Hepatocyte (in vitro differentiated cells): ENCODE measurements around the gene SLC48A1. TPM values are rescaled to one million over a fixed set of nuclear protein-coding genes. Genes with fewer than 3 reads are reported as not detected.

Experiments used
- DNase-seq: peaks from one replicate; pipeline ENCODE4 v3.0.0-alpha.2; 2016; ENCODE audit warnings: low spot score
- H2AFZ ChIP-seq: fragments of 200-600 bp; sonication (generic); 2 replicates; pipeline ENCODE4 v1.6.0; 2016; ENCODE audit warnings: antibody characterized with exemption, mild to moderate bottlenecking
- H3K27ac ChIP-seq: fragments of 200-600 bp; sonication (generic); 2 replicates; pipeline ENCODE4 v1.5.1; 2016; ENCODE audit warnings: mild to moderate bottlenecking
- H3K27me3 ChIP-seq: fragments of 200-600 bp; sonication (generic); 2 replicates; pipeline ENCODE4 v1.6.1; 2016
- H3K36me3 ChIP-seq: fragments of 200-600 bp; sonication (generic); replicated peaks from 2 replicates; pipeline ENCODE4 v1.5.1; 2016; ENCODE audit warnings: low read depth; ENCODE audit not compliant: insufficient read depth
- H3K4me1 ChIP-seq: fragments of 200-600 bp; sonication (generic); 2 replicates; pipeline ENCODE4 v1.5.1; 2016; ENCODE audit warnings: mild to moderate bottlenecking, moderate library complexity; ENCODE audit not compliant: insufficient read depth
- H3K4me2 ChIP-seq: fragments of 200-600 bp; sonication (generic); 2 replicates; pipeline ENCODE4 v1.6.0; 2016
- H3K4me3 ChIP-seq: fragments of 200-600 bp; sonication (generic); 2 replicates; pipeline ENCODE4 v1.5.1; 2016; ENCODE audit warnings: mild to moderate bottlenecking
- H3K79me2 ChIP-seq: fragments of 200-600 bp; sonication (generic); 2 replicates; pipeline ENCODE4 v1.6.0; 2017; ENCODE audit warnings: mild to moderate bottlenecking
- H3K9me2 ChIP-seq: fragments of 200-600 bp; sonication (generic); replicated peaks from 2 replicates; pipeline ENCODE4 v1.6.0; 2017; ENCODE audit warnings: mild to moderate bottlenecking; ENCODE audit not compliant: insufficient read depth
- H3K9me3 ChIP-seq: fragments of 200-600 bp; sonication (generic); 2 replicates; pipeline ENCODE4 v1.5.1; 2016; ENCODE audit warnings: low read depth, mild to moderate bottlenecking
- H4K20me1 ChIP-seq: fragments of 200-600 bp; sonication (generic); 2 replicates; pipeline ENCODE4 v1.6.0; 2016; ENCODE audit warnings: mild to moderate bottlenecking; ENCODE audit not compliant: insufficient read depth, poor library complexity, severe bottlenecking
- EZH2 ChIP-seq: fragments of 200-600 bp; sonication (generic); IDR thresholded peaks from 2 replicates; pipeline ENCODE4 v1.6.1; 2016; ENCODE audit warnings: antibody characterized with exemption, mild to moderate bottlenecking, borderline replicate concordance
- EZH2phosphoT487 ChIP-seq: fragments of 200-600 bp; sonication (generic); IDR thresholded peaks from one replicate; pipeline ENCODE4 v1.6.1; 2018; ENCODE audit warnings: antibody characterized with exemption, mild to moderate bottlenecking, low read depth, moderate library complexity; ENCODE audit not compliant: unreplicated experiment, severe bottlenecking
- WGBS: methylation state at CpG from one replicate; pipeline ENCODE4 v1.1.6; 2016; ENCODE audit warnings: low lambda C conversion rate; ENCODE audit errors: missing lambda C conversion rate; 5-methylcytosine and 5-hydroxymethylcytosine counted together
- polyA plus RNA-seq: library from polyadenylated mRNA; unstranded; fragments of >200 nt; fragmentation: Nextera tagmentation; extraction: Ambion mirVana; gene quantifications from 2 replicates; pipeline ENCODE4 v1.2.1, GENCODE V29; 2016
- total RNA-seq: library from RNA; depleted of rRNA; stranded (reverse); fragments of >200 nt; gene quantifications from 2 replicates; pipeline ENCODE4 v1.2.3, GENCODE V29; 2014
- TF ChIP-seq, protein P1 (sequence below): fragments of 200-600 bp; sonication (generic); IDR thresholded peaks from 2 replicates; pipeline ENCODE4 v1.5.1; 2016; ENCODE audit warnings: antibody characterized with exemption, mild to moderate bottlenecking; ENCODE audit not compliant: poor library complexity

The SLC48A1 gene
- 11.2 and 13.0 TPM in 2 replicates for total RNA-seq
- polyA plus RNA-seq, result 20.2 and 22.6 TPM in 2 replicates

DNA sequence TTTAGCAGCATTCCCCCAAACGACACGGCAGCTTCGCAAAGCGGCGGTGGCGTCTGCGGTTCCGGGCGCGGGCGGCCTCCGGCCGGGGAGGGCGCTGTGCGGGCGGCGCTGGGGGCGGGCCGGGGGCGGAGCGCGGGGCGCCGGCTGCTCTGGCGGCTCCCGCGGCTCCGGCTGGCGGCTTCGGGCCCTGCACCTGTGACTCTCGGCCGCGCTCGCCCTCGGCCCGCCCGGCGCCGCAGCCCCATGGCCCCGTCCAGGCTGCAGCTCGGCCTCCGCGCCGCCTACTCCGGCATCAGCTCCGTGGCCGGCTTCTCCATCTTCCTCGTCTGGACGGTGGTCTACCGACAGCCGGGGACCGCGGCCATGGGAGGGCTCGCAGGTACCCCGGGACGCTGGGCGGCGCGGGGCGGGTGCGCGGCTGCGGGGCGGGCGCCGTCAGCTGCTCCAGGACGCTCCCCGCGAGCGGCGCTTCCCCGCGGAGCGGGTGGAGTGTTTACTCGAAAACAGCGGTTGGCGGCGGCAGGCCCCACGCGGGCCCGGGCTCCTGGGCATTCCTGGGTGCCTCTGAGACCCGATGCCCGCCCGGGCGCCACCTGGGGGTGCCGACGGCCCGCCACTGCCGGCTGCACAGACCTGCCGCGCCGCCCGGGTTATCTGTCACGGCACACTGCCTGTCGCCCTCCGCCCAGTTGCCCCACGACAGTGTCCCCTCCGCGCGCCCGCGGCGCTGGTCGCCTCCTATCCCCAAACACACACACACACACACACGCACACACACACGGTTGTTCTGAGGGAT lies at the start of gene SLC48A1:
Gene SLC48A1, plus strand, starts transcription at position 177 of the 796 bp plus-strand sequence. Its CDS starts 67 bp downstream, at position 244.
- H4K20me1 ChIP-seq, result no peaks in the 10 kb centered on the region
- no peaks in the 10 kb centered on the region for H3K36me3 ChIP-seq
- WGBS, result 0% methylated on average over 53 of the region's 106 CpGs
- peak within 1 kb of the TSS; percentile 97 for H3K4me3 ChIP-seq
- peak within 1 kb of the TSS; percentile 85 for H3K27ac ChIP-seq
- peaks cover 9% of the 10 kb centered on the region for H3K4me1 ChIP-seq
- H3K9me3 ChIP-seq, result no peaks in the 10 kb centered on the region
- H2AFZ ChIP-seq, result peak within 1 kb of the TSS; percentile 99
- DNase-seq, result peak; percentile 91
- H3K9me2 ChIP-seq, result no peaks in the 10 kb centered on the region
- no peaks in the 10 kb centered on the region for H3K27me3 ChIP-seq
- peak within 1 kb of the TSS; percentile 83 for H3K4me2 ChIP-seq
- peaks cover 3% of the 10 kb centered on the region for H3K79me2 ChIP-seq
- TF ChIP-seq, protein P1, sequence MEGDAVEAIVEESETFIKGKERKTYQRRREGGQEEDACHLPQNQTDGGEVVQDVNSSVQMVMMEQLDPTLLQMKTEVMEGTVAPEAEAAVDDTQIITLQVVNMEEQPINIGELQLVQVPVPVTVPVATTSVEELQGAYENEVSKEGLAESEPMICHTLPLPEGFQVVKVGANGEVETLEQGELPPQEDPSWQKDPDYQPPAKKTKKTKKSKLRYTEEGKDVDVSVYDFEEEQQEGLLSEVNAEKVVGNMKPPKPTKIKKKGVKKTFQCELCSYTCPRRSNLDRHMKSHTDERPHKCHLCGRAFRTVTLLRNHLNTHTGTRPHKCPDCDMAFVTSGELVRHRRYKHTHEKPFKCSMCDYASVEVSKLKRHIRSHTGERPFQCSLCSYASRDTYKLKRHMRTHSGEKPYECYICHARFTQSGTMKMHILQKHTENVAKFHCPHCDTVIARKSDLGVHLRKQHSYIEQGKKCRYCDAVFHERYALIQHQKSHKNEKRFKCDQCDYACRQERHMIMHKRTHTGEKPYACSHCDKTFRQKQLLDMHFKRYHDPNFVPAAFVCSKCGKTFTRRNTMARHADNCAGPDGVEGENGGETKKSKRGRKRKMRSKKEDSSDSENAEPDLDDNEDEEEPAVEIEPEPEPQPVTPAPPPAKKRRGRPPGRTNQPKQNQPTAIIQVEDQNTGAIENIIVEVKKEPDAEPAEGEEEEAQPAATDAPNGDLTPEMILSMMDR, result peak; percentile 33
- no peak for TF ChIP-seq EZH2phosphoT487

DNA sequence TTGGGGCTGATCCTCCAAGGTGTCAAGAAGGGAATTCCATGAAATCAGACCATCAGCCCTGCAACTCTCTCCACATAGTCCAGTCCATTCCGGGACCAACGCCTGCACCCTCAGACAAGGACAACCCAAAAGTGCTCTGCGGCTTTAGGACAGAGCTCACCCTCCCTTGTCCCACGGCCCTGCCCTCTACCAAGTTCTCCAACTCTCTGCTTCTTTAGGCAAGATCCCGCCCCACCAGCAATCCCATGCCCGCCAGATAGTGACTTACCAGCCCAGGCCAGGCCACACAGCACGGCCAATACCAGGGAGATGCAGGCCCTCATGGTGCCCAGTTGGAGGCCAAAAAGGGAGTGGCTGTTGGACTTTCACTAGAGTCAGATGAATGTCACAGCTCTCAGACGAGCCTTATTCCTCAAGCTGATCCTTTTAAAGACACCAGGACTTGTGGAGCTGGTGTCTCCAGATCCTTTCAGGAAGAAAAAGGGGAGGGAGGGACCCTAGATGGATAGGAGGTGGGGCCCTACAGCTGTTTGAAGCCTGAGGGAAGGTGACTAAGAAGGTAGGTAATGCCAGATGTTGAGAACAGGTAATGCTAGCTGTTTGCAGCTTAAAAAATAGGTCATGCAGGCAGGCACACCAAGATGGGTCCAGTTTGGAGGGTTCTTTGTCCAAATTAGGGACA lies 47.8 kb upstream of the SLC48A1 start, which contains the start of gene ENDOU:
Gene ENDOU, minus strand, starts transcription at position 400 of the 682 bp plus-strand sequence. Its CDS starts 77 bp downstream, at position 323.
- no peak within 1 kb of the TSS for H3K4me2 ChIP-seq
- no peaks in the 10 kb centered on the region for H3K27me3 ChIP-seq
- no peak within 1 kb of the TSS for H2AFZ ChIP-seq
- H3K9me2 ChIP-seq, result no peaks in the 10 kb centered on the region
- no peaks in the 10 kb centered on the region for H3K4me1 ChIP-seq
- no peaks in the 10 kb centered on the region for H4K20me1 ChIP-seq
- TF ChIP-seq EZH2 (no peak), EZH2phosphoT487 (no peak)
- TF ChIP-seq, protein P1, result no peak
- H3K9me3 ChIP-seq, result no peaks in the 10 kb centered on the region
- H3K36me3 ChIP-seq, result no peaks in the 10 kb centered on the region
- no peak for DNase-seq
- H3K4me3 ChIP-seq, result no peak within 1 kb of the TSS
- 91% methylated on average over 8 of the region's 8 CpGs for WGBS
- H3K79me2 ChIP-seq, result no peaks in the 10 kb centered on the region
- no peak within 1 kb of the TSS for H3K27ac ChIP-seq

DNA sequence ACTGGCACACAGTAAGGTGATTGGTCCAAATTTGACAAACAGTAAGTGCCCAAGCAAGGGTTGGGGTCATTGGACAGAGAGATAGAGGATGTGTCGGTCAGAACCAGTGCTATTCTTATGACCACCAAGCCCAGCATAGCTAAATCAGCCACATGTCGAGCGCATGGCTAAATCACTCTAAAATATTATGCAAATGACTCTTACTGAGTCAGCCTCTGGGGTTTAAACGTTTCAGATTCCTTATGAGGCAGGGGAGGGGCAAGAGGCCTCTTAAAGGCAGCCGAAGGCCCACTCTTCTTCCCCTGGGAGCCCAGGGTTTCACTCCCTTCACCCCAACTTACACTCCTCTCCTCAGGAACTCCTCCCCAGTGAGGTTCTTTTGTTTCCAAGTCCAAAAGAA lies 47.1 kb upstream of the SLC48A1 start:
- H3K27me3 ChIP-seq, result no peaks in the 10 kb centered on the region
- H4K20me1 ChIP-seq, result no peaks in the 10 kb centered on the region
- H3K27ac ChIP-seq, result no peak overlapping the region
- 62% methylated on average over 5 of the region's 5 CpGs for WGBS
- no peaks in the 10 kb centered on the region for H3K36me3 ChIP-seq
- H3K79me2 ChIP-seq, result no peaks in the 10 kb centered on the region
- no peaks in the 10 kb centered on the region for H3K9me2 ChIP-seq
- no peak overlapping the region for H3K4me2 ChIP-seq
- no peaks in the 10 kb centered on the region for H3K9me3 ChIP-seq
- no peaks in the 10 kb centered on the region for H3K4me1 ChIP-seq
- no peak overlapping the region for H3K4me3 ChIP-seq
- DNase-seq, result peak; percentile 37
- TF ChIP-seq, protein P1, result no peak
- TF ChIP-seq EZH2, result no peak
- no peak for TF ChIP-seq EZH2phosphoT487
- H2AFZ ChIP-seq, result no peak overlapping the region
